ENCODE data around the gene ATP8A2. TPM values are rescaled to one million over a fixed set of nuclear protein-coding genes. Genes with fewer than 3 reads are reported as not detected.
"Not testable (repeated sequence)": the region's sequence is repeated elsewhere in the genome, so short reads cannot be mapped to it uniquely, and the experiment has no call there.

The ATP8A2 gene
- total RNA-seq, 2 experiments from 2014 or later: 0.22 to 0.24 TPM

- intact Hi-C loops (cut with micrococcal nuclease): no loop called here
- no peaks in the 10 kb centered on the region for H3K9me3 Mint-ChIP-seq
- peak overlapping the region; percentile 16 for H3K4me3 Mint-ChIP-seq
- H3K27ac Mint-ChIP-seq: no peak overlapping the region
- H3K27me3 Mint-ChIP-seq (ENCODE audit: low read depth): peaks cover 54% of the 10 kb centered on the region
- peaks cover 2% of the 10 kb centered on the region for H3K36me3 Mint-ChIP-seq (ENCODE audit: low read depth)
- CTCF ChIA-PET: interaction anchor here (0.5 kb wide), 1 partner anchor 14 kb away, joined by 3 read pairs; no protein-coding TSS in a partner anchor
- peaks cover 6% of the 10 kb centered on the region for H3K4me1 Mint-ChIP-seq (ENCODE audit: low read depth)
- DNase-seq: no peak
Observed at GRCh38 chr13:25469169-25469525, 97.4 kb downstream of the ATP8A2 start.

GRCh38 chr13:25473864-25474263, 102.1 kb downstream of the ATP8A2 start:
- Mint-ChIP-seq H3K27ac (no peak overlapping the region), H3K36me3 (ENCODE audit: low read depth) (no peaks in the 10 kb centered on the region)
- CTCF ChIA-PET: interaction anchor here (0.6 kb wide), 1 partner anchor 1009 kb away, joined by 3 read pairs; no protein-coding TSS in a partner anchor

GRCh38 chr13:25478186-25478585, 106.4 kb downstream of the ATP8A2 start:
- CTCF ChIA-PET: interaction anchor here (0.6 kb wide), 1 partner anchor 372 kb away, joined by 4 read pairs; no protein-coding TSS in a partner anchor
- Mint-ChIP-seq H3K36me3 (ENCODE audit: low read depth) (no peaks in the 10 kb centered on the region), H3K27me3 (ENCODE audit: low read depth) (peaks cover 4% of the 10 kb centered on the region), H3K9me3 (peaks cover 6% of the 10 kb centered on the region), H3K4me1 (ENCODE audit: low read depth) (no peaks in the 10 kb centered on the region), H3K4me3 (no peak overlapping the region), H3K27ac (no peak overlapping the region)
- DNase-seq: no peak
- intact Hi-C loops (cut with micrococcal nuclease): no loop called here

More at GRCh38 chr13:25473864-25474263, 102.1 kb downstream of the ATP8A2 start:
- no peak overlapping the region for H3K4me3 Mint-ChIP-seq
- no peaks in the 10 kb centered on the region for H3K9me3 Mint-ChIP-seq
- H3K27me3 Mint-ChIP-seq (ENCODE audit: low read depth): peaks cover 30% of the 10 kb centered on the region
- no peak for DNase-seq
- H3K4me1 Mint-ChIP-seq (ENCODE audit: low read depth): peaks cover 3% of the 10 kb centered on the region
- intact Hi-C loops (cut with micrococcal nuclease): no loop called here

DNA sequence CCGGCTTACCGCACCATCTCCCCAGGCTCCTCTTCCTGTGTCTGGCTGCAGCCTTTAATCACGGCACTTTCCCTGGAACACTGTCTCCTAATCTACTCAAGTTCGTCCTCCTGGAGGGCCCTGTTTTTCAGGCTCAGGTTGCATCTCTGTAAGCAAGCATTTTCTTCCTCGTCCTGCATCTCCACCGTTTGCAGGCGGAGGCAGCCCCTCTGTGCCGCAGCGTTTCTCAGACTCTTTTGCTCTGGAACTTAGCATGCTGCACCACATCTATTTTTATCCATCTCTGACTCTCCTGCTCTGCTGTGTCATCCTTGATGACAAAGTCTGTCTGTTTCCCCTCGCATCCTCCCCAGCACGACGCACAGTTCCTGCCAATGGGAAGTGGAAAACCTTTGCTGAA, 117.5 kb downstream of the ATP8A2 start:
- no peak overlapping the region for H3K27ac Mint-ChIP-seq
- H3K27me3 Mint-ChIP-seq (ENCODE audit: low read depth): peaks cover 16% of the 10 kb centered on the region
- no peaks in the 10 kb centered on the region for H3K9me3 Mint-ChIP-seq
- intact Hi-C loops (cut with micrococcal nuclease): no loop called here
- DNase-seq: no peak
- no peak overlapping the region for H3K4me3 Mint-ChIP-seq
- no peaks in the 10 kb centered on the region for H3K36me3 Mint-ChIP-seq (ENCODE audit: low read depth)
- CTCF ChIA-PET: no interaction called here
- no peaks in the 10 kb centered on the region for H3K4me1 Mint-ChIP-seq (ENCODE audit: low read depth)

- no peaks in the 10 kb centered on the region for H3K4me1 Mint-ChIP-seq (ENCODE audit: low read depth)
- intact Hi-C loops (cut with micrococcal nuclease): no loop called here
- H3K27ac Mint-ChIP-seq: no peak overlapping the region
- no peak overlapping the region for H3K4me3 Mint-ChIP-seq
- no peaks in the 10 kb centered on the region for H3K36me3 Mint-ChIP-seq (ENCODE audit: low read depth)
- CTCF ChIA-PET: no interaction called here
- H3K9me3 Mint-ChIP-seq: no peaks in the 10 kb centered on the region
- DNase-seq: no peak
- peaks cover 16% of the 10 kb centered on the region for H3K27me3 Mint-ChIP-seq (ENCODE audit: low read depth)
Observed at GRCh38 chr13:25490236-25490635, 118.5 kb downstream of the ATP8A2 start.

- Mint-ChIP-seq H3K4me3 (no peak overlapping the region), H3K36me3 (ENCODE audit: low read depth) (no peaks in the 10 kb centered on the region), H3K27ac (no peak overlapping the region), H3K9me3 (no peaks in the 10 kb centered on the region), H3K27me3 (ENCODE audit: low read depth) (peaks cover 19% of the 10 kb centered on the region), H3K4me1 (ENCODE audit: low read depth) (no peaks in the 10 kb centered on the region)
- CTCF ChIA-PET: no interaction called here
- intact Hi-C loops (cut with micrococcal nuclease): no loop called here
- DNase-seq: no peak
Observed at GRCh38 chr13:25493931-25494640, 122.3 kb downstream of the ATP8A2 start.

DNA sequence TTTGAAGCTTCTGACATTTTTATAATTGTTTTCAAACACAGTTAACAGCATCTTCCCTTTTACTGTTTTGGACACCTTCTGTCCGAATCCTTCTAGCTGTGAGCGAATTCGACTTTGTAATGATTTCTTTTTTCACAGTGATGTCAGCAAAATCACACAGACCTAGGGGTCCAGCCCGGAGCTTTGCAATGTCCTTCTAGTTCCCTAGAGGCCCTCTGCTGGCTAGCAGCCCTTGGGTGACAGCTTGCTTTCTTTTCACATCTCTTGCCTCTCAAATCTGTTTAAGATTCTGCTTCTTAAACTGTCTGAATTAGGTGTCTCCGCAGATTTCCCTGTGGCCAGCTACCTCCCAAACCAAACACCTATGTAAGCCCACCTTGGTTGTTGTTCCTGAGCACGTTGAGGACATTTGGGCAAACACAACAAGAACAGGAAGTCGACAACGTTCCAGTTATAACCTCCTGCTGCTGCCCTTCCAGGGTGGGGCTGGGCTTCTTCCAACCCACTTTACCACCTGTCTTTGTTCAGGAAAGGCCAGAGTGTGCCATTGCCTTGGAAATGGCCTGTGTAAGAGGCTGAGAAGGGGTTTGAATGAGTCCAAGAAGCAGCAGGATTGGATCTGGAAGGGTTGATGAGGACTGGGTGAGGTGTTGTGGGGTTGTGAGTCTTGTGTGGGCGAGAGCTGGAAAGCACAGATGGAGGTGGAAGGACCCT, 123.1 kb downstream of the ATP8A2 start:
- no peaks in the 10 kb centered on the region for H3K36me3 Mint-ChIP-seq (ENCODE audit: low read depth)
- H3K4me3 Mint-ChIP-seq: no peak overlapping the region
- H3K9me3 Mint-ChIP-seq: no peaks in the 10 kb centered on the region
- CTCF ChIA-PET: no interaction called here
- no peak for DNase-seq
- no peak overlapping the region for H3K27ac Mint-ChIP-seq
- peaks cover 16% of the 10 kb centered on the region for H3K27me3 Mint-ChIP-seq (ENCODE audit: low read depth)
- no peaks in the 10 kb centered on the region for H3K4me1 Mint-ChIP-seq (ENCODE audit: low read depth)
- intact Hi-C loops (cut with micrococcal nuclease): no loop called here

DNA sequence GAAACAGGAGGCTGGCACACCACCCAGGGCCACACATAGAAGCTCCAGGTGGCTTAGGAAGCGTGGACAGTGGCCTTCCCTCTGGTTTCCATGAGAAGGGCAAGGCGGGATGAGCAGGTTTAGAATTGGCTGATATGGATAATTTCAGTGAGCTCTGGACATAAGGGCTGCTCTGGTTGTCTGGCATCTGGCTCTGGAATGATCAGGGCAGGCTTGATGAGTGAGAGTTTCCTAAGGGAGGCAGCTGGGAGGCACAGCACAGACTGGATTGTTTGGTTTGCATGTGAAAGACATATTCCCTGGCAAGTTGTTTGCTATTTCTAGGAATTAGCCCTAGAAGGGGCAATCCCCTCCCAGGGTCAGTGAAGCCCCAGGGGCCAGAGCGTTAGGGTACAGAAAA, 129.5 kb downstream of the ATP8A2 start:
- H3K4me1 Mint-ChIP-seq (ENCODE audit: low read depth): no peaks in the 10 kb centered on the region
- H3K27ac Mint-ChIP-seq: no peak overlapping the region
- H3K9me3 Mint-ChIP-seq: no peaks in the 10 kb centered on the region
- intact Hi-C loops (cut with micrococcal nuclease): no loop called here
- CTCF ChIA-PET: no interaction called here
- no peak for DNase-seq
- H3K36me3 Mint-ChIP-seq (ENCODE audit: low read depth): no peaks in the 10 kb centered on the region
- peaks cover 21% of the 10 kb centered on the region for H3K27me3 Mint-ChIP-seq (ENCODE audit: low read depth)
- H3K4me3 Mint-ChIP-seq: no peak overlapping the region

- Mint-ChIP-seq H3K4me1 (ENCODE audit: low read depth) (no peaks in the 10 kb centered on the region), H3K9me3 (no peaks in the 10 kb centered on the region), H3K4me3 (no peak overlapping the region), H3K27me3 (ENCODE audit: low read depth) (peaks cover 23% of the 10 kb centered on the region), H3K36me3 (ENCODE audit: low read depth) (no peaks in the 10 kb centered on the region), H3K27ac (no peak overlapping the region)
- DNase-seq: no peak
- intact Hi-C loops (cut with micrococcal nuclease): no loop called here
- CTCF ChIA-PET: no interaction called here
Observed at GRCh38 chr13:25502031-25502430, 130.3 kb downstream of the ATP8A2 start.

GRCh38 chr13:25502551-25502950, 130.8 kb downstream of the ATP8A2 start:
- Mint-ChIP-seq H3K36me3 (ENCODE audit: low read depth) (no peaks in the 10 kb centered on the region), H3K4me1 (ENCODE audit: low read depth) (no peaks in the 10 kb centered on the region), H3K27ac (no peak overlapping the region), H3K9me3 (no peaks in the 10 kb centered on the region), H3K4me3 (no peak overlapping the region), H3K27me3 (ENCODE audit: low read depth) (peaks cover 23% of the 10 kb centered on the region)
- no peak for DNase-seq
- CTCF ChIA-PET: no interaction called here
- intact Hi-C loops (cut with micrococcal nuclease): no loop called here

GRCh38 chr13:25503856-25504255, 132.1 kb downstream of the ATP8A2 start:
- intact Hi-C loops (cut with micrococcal nuclease): no loop called here
- CTCF ChIA-PET: no interaction called here
- Mint-ChIP-seq H3K27ac (no peak overlapping the region), H3K4me1 (ENCODE audit: low read depth) (no peaks in the 10 kb centered on the region), H3K9me3 (no peaks in the 10 kb centered on the region), H3K4me3 (no peak overlapping the region), H3K36me3 (ENCODE audit: low read depth) (no peaks in the 10 kb centered on the region), H3K27me3 (ENCODE audit: low read depth) (peaks cover 26% of the 10 kb centered on the region)
- no peak for DNase-seq

GRCh38 chr13:25507841-25508240, 136.1 kb downstream of the ATP8A2 start:
- Mint-ChIP-seq H3K4me3 (no peak overlapping the region), H3K36me3 (ENCODE audit: low read depth) (no peaks in the 10 kb centered on the region), H3K27ac (no peak overlapping the region), H3K4me1 (ENCODE audit: low read depth) (no peaks in the 10 kb centered on the region), H3K27me3 (ENCODE audit: low read depth) (peaks cover 14% of the 10 kb centered on the region), H3K9me3 (peaks cover 9% of the 10 kb centered on the region)
- CTCF ChIA-PET: no interaction called here
- intact Hi-C loops (cut with micrococcal nuclease): no loop called here
- DNase-seq: no peak

- H3K4me3 Mint-ChIP-seq; H3K27me3 Mint-ChIP-seq (ENCODE audit: low read depth); CTCF ChIA-PET; H3K36me3 Mint-ChIP-seq (ENCODE audit: low read depth); H3K4me1 Mint-ChIP-seq (ENCODE audit: low read depth); DNase-seq; intact Hi-C loops (cut with micrococcal nuclease); H3K27ac Mint-ChIP-seq: not testable (repeated sequence)
- H3K9me3 Mint-ChIP-seq: peaks cover 18% of the 10 kb centered on the region
Observed at GRCh38 chr13:25513060-25513459, 141.3 kb downstream of the ATP8A2 start.

Data from activated naive CD4-positive, alpha-beta T cell treated with anti-CD3 and anti-CD28 coated beads for 36 hours (primary cell).